Uterus (tissue), 4 donors: ENCODE results near the gene SIMC1. TPM values are rescaled to one million over a fixed set of nuclear protein-coding genes. Genes with fewer than 3 reads are reported as not detected.

Experiments used
- DNase-seq, 2 donors: peaks; one replicate each; pipeline ENCODE4 v3.0.0-alpha.2; 2019 to 2020
- H3K27ac ChIP-seq, 2 donors: fragments of 200-600 bp; sonication (generic); 1 replicate in 1 of 2; 2 replicates in 1 of 2; pipeline ENCODE4 v1.5.1; 2016 to 2018
- H3K27me3 ChIP-seq, 2 donors: fragments of 200-600 bp; sonication (generic); one replicate each; pipeline ENCODE4 v1.5.1; 2018 to 2019; ENCODE audit warnings: control low read depth in 1 of 2
- H3K36me3 ChIP-seq, 2 donors: fragments of 200-600 bp; sonication (generic); one replicate each; pipeline ENCODE4 v1.5.1; 2019; ENCODE audit warnings: control low read depth in 1 of 2
- H3K4me1 ChIP-seq, 2 donors: fragments of 200-600 bp; sonication (generic); one replicate each; pipeline ENCODE4 v1.5.1; 2018 to 2019; ENCODE audit warnings: control low read depth in 1 of 2
- H3K4me3 ChIP-seq, 2 donors: fragments of 200-600 bp; sonication (generic); 1 replicate in 1 of 2; 2 replicates in 1 of 2; pipeline ENCODE4 v1.5.1; 2018 to 2019; ENCODE audit warnings: mild to moderate bottlenecking in 1 of 2
- H3K9me3 ChIP-seq, 2 donors: fragments of 200-600 bp; sonication (generic); one replicate each; pipeline ENCODE4 v1.5.1; 2019; ENCODE audit warnings: control low read depth in 1 of 2
- CTCF ChIP-seq, 4 experiments: fragments of 200-600 bp in 2 of 4; fragments of 450-650 bp in 2 of 4; sonication (generic) in 2 of 4; IDR thresholded peaks; one replicate each; pipeline ENCODE4 v1.5.1; 2016 to 2019; ENCODE audit warnings: antibody characterized with exemption in 4 of 4, mild to moderate bottlenecking in 2 of 4, moderate library complexity in 1 of 4
- POLR2A ChIP-seq, 2 donors: fragments of 450-650 bp; IDR thresholded peaks; one replicate each; pipeline ENCODE4 v1.6.1; 2016; ENCODE audit warnings: antibody characterized with exemption in 2 of 2, mild to moderate bottlenecking in 1 of 2, moderate library complexity in 1 of 2
- intact Hi-C: fragments of 100-400 bp; cut with DNase I; formaldehyde crosslinking; loops from one replicate; pipeline ENCODE4 v1.15.1; 2023; ENCODE audit warnings: low total_unique reads
- total RNA-seq, 4 donors: library from RNA; depleted of rRNA in 3 of 4; stranded (reverse); fragments of >200 nt in 3 of 4; gene quantifications; one replicate each; pipeline versions ENCODE4 v1.1.0 to v1.2.4, GENCODE V29; 2014 to 2023
- donor health status: DM: yes; HTN: yes; CAD: no.

SIMC1 gene
- total RNA-seq, 4 donors from 2014 or later: 1.5 to 43.0 (median 14.9) TPM

- Histone ChIP-seq H3K27ac (no peak overlapping the region), H3K4me1 (no peaks in the 10 kb centered on the region), H3K36me3 (no peaks in the 10 kb centered on the region), H3K4me3 (no peak overlapping the region), H3K9me3 (no peaks in the 10 kb centered on the region), H3K27me3 (no peaks in the 10 kb centered on the region)
- intact Hi-C loops: no loop called here
- TF ChIP-seq POLR2A (IDR thresholded peaks at IDR 0.05): no peak
- TF ChIP-seq CTCF (IDR thresholded peaks at IDR 0.05): no peak
- DNase-seq: no peak
Measured at GRCh38 chr5:176342158-176342483, 103.9 kb downstream of the SIMC1 start.

- no peak for DNase-seq
- Histone ChIP-seq H3K4me3 (no peak overlapping the region), H3K9me3 (no peaks in the 10 kb centered on the region), H3K27me3 (no peaks in the 10 kb centered on the region), H3K27ac (no peak overlapping the region), H3K36me3 (no peaks in the 10 kb centered on the region), H3K4me1 (no peaks in the 10 kb centered on the region)
- intact Hi-C loops: no loop called here
- TF ChIP-seq POLR2A (IDR thresholded peaks at IDR 0.05) (no peak), CTCF (IDR thresholded peaks at IDR 0.05) (no peak)
Measured at GRCh38 chr5:176342766-176343458, 104.7 kb downstream of the SIMC1 start.

GRCh38 chr5:176350416-176350815 lies 112.2 kb downstream of the SIMC1 start:
- TF ChIP-seq POLR2A (IDR thresholded peaks at IDR 0.05): no peak
- H3K36me3 ChIP-seq: no peaks in the 10 kb centered on the region

GRCh38 chr5:176352116-176352878 lies 114.1 kb downstream of the SIMC1 start:
- no peaks in the 10 kb centered on the region for H3K9me3 ChIP-seq
- H3K4me3 ChIP-seq: no peak overlapping the region
- no peaks in the 10 kb centered on the region for H3K27me3 ChIP-seq
- H3K36me3 ChIP-seq: no peaks in the 10 kb centered on the region
- intact Hi-C loops: no loop called here
- TF ChIP-seq POLR2A (IDR thresholded peaks at IDR 0.05): no peak
- no peak for TF ChIP-seq CTCF (IDR thresholded peaks at IDR 0.05)
- H3K4me1 ChIP-seq: no peaks in the 10 kb centered on the region
- DNase-seq: no peak
- no peak overlapping the region for H3K27ac ChIP-seq

More at GRCh38 chr5:176350416-176350815, 112.2 kb downstream of the SIMC1 start:
- H3K9me3 ChIP-seq: no peaks in the 10 kb centered on the region
- intact Hi-C loops: no loop called here
- no peak overlapping the region for H3K27ac ChIP-seq
- no peaks in the 10 kb centered on the region for H3K4me1 ChIP-seq
- no peak for DNase-seq
- H3K27me3 ChIP-seq: no peaks in the 10 kb centered on the region
- no peak overlapping the region for H3K4me3 ChIP-seq

GRCh38 chr5:176353533-176353932 lies 115.3 kb downstream of the SIMC1 start:
- TF ChIP-seq POLR2A (IDR thresholded peaks at IDR 0.05) (no peak), CTCF (IDR thresholded peaks at IDR 0.05) (no peak)
- no peaks in the 10 kb centered on the region for H3K4me1 ChIP-seq
- no peak overlapping the region for H3K27ac ChIP-seq
- intact Hi-C loops: no loop called here
- no peaks in the 10 kb centered on the region for H3K9me3 ChIP-seq
- no peaks in the 10 kb centered on the region for H3K36me3 ChIP-seq
- no peak for DNase-seq
- no peak overlapping the region for H3K4me3 ChIP-seq
- no peaks in the 10 kb centered on the region for H3K27me3 ChIP-seq
